ENCODE results near the gene SCTR. TPM values are rescaled to one million over a fixed set of nuclear protein-coding genes. Genes with fewer than 3 reads are reported as not detected.

Gene SCTR
- total and polyA plus RNA-seq, 4 donors: 4.6 to 42.7 (median 28.0) TPM

DNA sequence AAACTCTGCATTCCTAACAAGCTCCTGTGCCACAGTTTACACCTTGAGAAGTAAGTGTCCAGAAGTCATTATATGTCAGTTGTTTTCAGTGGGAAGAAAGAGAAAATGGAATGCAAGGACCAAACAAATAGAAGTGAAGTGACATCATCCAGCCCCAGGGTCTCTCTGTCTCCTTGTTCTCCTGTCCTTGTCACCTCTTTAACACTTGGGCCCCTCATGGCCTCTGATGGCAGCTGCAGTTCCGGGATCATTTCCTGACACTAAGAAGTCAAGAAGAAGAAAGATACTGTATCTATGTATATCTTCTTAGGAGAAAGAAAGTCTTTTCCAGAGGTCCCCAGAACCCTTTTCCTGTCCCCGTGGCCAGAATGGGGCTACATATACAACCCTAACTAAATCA, 17.2 kb upstream of the SCTR start:
- no peak for DNase-seq
- Histone ChIP-seq H3K9me3 (ENCODE audit: control insufficient read depth in 4 of 4, insufficient read depth in 3 of 4, low read length in 3 of 4) (peaks cover 0 to 5% (median 0%) of the 10 kb centered on the region in 4 donors), H3K27me3 (ENCODE audit: control insufficient read depth in 3 of 3, insufficient read depth in 3 of 3, low read length in 2 of 3) (peaks cover 0 to 13% (median 0%) of the 10 kb centered on the region in 3 donors), H3K27ac (ENCODE audit: low read depth in 1 of 2, low read length in 1 of 2) (no peak overlapping the region), H3K4me3 (no peak overlapping the region), H3K9ac (ENCODE audit: insufficient read depth in 1 of 2, low read length in 2 of 2) (no peak overlapping the region), H3K36me3 (ENCODE audit: control insufficient read depth in 4 of 4, insufficient read depth in 4 of 4, low read length in 4 of 4) (no peaks in the 10 kb centered on the region), H3K4me1 (ENCODE audit: control insufficient read depth in 5 of 5, insufficient read depth in 5 of 5, low read length in 5 of 5) (peaks cover 0 to 25% (median 13%) of the 10 kb centered on the region in 5 donors)
- ATAC-seq (ENCODE audit: insufficient read depth, low FRiP score): no peak
- TF ChIP-seq, protein P1, sequence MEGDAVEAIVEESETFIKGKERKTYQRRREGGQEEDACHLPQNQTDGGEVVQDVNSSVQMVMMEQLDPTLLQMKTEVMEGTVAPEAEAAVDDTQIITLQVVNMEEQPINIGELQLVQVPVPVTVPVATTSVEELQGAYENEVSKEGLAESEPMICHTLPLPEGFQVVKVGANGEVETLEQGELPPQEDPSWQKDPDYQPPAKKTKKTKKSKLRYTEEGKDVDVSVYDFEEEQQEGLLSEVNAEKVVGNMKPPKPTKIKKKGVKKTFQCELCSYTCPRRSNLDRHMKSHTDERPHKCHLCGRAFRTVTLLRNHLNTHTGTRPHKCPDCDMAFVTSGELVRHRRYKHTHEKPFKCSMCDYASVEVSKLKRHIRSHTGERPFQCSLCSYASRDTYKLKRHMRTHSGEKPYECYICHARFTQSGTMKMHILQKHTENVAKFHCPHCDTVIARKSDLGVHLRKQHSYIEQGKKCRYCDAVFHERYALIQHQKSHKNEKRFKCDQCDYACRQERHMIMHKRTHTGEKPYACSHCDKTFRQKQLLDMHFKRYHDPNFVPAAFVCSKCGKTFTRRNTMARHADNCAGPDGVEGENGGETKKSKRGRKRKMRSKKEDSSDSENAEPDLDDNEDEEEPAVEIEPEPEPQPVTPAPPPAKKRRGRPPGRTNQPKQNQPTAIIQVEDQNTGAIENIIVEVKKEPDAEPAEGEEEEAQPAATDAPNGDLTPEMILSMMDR (IDR thresholded peaks at IDR 0.05; ENCODE audit: control extremely low read depth, extremely low read depth): no peak
- WGBS, 2 donors: 61 to 62% methylated on average over 2 of the region's 2 CpGs

DNA sequence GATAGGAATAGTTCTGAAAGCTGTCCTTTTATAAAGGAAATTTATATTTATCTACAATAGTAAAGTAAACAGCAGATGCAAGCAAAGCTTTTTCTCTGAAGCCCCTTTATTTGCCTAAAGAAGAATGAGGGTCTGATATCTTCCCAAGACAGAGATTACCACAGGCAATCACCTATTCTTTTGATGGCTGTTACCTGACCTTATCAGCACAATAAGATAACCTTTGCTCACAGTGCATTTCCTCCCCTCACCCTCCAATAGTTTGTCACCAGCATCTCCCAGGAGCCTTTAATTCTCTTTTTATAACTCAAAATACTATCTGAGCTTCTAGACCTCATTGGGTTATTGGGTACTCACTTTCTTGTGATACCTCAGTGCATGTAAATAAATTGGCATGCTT, 13.5 kb upstream of the SCTR start:
- Histone ChIP-seq H3K27ac (ENCODE audit: low read depth in 1 of 2, low read length in 1 of 2) (no peak overlapping the region), H3K27me3 (ENCODE audit: control insufficient read depth in 3 of 3, insufficient read depth in 3 of 3, low read length in 2 of 3) (peaks cover 0 to 4% (median 0%) of the 10 kb centered on the region in 3 donors), H3K4me3 (no peak overlapping the region), H3K4me1 (ENCODE audit: control insufficient read depth in 5 of 5, insufficient read depth in 5 of 5, low read length in 5 of 5) (no peaks in the 10 kb centered on the region), H3K9me3 (ENCODE audit: control insufficient read depth in 4 of 4, insufficient read depth in 3 of 4, low read length in 3 of 4) (peaks cover 0 to 7% (median 5%) of the 10 kb centered on the region in 4 donors), H3K36me3 (ENCODE audit: control insufficient read depth in 4 of 4, insufficient read depth in 4 of 4, low read length in 4 of 4) (no peaks in the 10 kb centered on the region), H3K9ac (ENCODE audit: insufficient read depth in 1 of 2, low read length in 2 of 2) (no peak overlapping the region)
- ATAC-seq (ENCODE audit: insufficient read depth, low FRiP score) (no peak), DNase-seq (no peak)
- TF ChIP-seq, protein P1 (IDR thresholded peaks at IDR 0.05; ENCODE audit: control extremely low read depth, extremely low read depth): no peak

DNA sequence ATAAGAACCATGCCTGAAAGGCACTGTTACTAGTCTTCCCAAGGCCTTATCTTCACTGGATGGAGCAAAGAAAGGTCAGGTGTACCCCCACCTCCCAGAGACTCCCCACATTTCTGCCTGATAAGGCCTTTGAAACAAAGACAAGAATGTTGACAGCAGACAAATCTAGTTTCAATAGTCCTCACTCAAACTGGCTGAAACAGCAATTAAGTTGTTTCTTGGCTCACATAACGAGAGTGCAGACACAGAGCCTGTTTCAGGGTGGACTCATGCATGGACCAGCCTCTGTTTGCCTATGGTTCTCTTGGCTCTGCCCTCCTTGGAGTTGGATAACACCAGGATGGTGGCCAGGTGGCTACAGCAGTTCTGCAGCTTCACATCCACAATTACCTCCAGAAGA, 12.4 kb upstream of the SCTR start:
- H3K9ac ChIP-seq (ENCODE audit: insufficient read depth in 1 of 2, low read length in 2 of 2): no peak overlapping the region
- no peak for ATAC-seq (ENCODE audit: insufficient read depth, low FRiP score)
- no peaks in the 10 kb centered on the region for H3K36me3 ChIP-seq (ENCODE audit: control insufficient read depth in 4 of 4, insufficient read depth in 4 of 4, low read length in 4 of 4)
- no peaks in the 10 kb centered on the region for H3K4me1 ChIP-seq (ENCODE audit: control insufficient read depth in 5 of 5, insufficient read depth in 5 of 5, low read length in 5 of 5)
- no peak overlapping the region for H3K27ac ChIP-seq (ENCODE audit: low read depth in 1 of 2, low read length in 1 of 2)
- DNase-seq: no peak
- peaks cover 0 to 7% (median 5%) of the 10 kb centered on the region in 4 donors for H3K9me3 ChIP-seq (ENCODE audit: control insufficient read depth in 4 of 4, insufficient read depth in 3 of 4, low read length in 3 of 4)
- TF ChIP-seq, protein P1 (IDR thresholded peaks at IDR 0.05; ENCODE audit: control extremely low read depth, extremely low read depth): no peak
- no peak overlapping the region for H3K4me3 ChIP-seq
- 64 to 65% methylated on average over 1 of the region's 1 CpG for WGBS, 2 donors
- H3K27me3 ChIP-seq (ENCODE audit: control insufficient read depth in 3 of 3, insufficient read depth in 3 of 3, low read length in 2 of 3): peaks cover 0 to 2% (median 0%) of the 10 kb centered on the region in 3 donors

DNA sequence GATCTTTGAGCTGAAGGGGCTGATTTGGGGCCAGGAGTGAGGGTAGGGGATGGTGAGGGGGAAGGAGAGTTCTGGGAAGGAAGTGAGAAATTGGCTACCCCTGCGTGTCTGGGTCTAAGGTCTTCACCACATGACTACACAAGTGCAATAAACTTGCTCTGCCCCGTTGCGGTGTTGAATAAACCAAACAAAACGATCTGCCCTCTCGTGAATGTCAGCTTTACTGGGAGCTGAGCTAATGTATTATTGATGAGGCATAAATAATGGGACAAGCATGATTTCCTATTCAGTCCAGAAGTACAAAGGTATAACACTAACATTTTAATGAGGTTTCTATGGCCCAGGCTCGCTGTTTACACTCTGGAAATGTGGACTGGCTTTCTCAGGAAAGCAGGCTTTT, 11.9 kb upstream of the SCTR start:
- DNase-seq: no peak

More for the DNA sequence above, 11.9 kb upstream of the SCTR start:
- no peak for ATAC-seq (ENCODE audit: insufficient read depth, low FRiP score)
- no peak overlapping the region for H3K27ac ChIP-seq (ENCODE audit: low read depth in 1 of 2, low read length in 1 of 2)
- no peaks in the 10 kb centered on the region for H3K36me3 ChIP-seq (ENCODE audit: control insufficient read depth in 4 of 4, insufficient read depth in 4 of 4, low read length in 4 of 4)
- WGBS, 2 donors: 64 to 70% methylated on average over 6 of the region's 6 CpGs
- H3K4me1 ChIP-seq (ENCODE audit: control insufficient read depth in 5 of 5, insufficient read depth in 5 of 5, low read length in 5 of 5): no peaks in the 10 kb centered on the region
- H3K9me3 ChIP-seq (ENCODE audit: control insufficient read depth in 4 of 4, insufficient read depth in 3 of 4, low read length in 3 of 4): peaks cover 0 to 7% (median 5%) of the 10 kb centered on the region in 4 donors
- H3K27me3 ChIP-seq (ENCODE audit: control insufficient read depth in 3 of 3, insufficient read depth in 3 of 3, low read length in 2 of 3): peaks cover 0 to 2% (median 0%) of the 10 kb centered on the region in 3 donors
- TF ChIP-seq, protein P1 (IDR thresholded peaks at IDR 0.05; ENCODE audit: control extremely low read depth, extremely low read depth): no peak
- H3K9ac ChIP-seq (ENCODE audit: insufficient read depth in 1 of 2, low read length in 2 of 2): no peak overlapping the region
- no peak overlapping the region for H3K4me3 ChIP-seq

Data from lung (tissue), 12 donors.